Measurements from ENCODE around the gene TWSG1. TPM values are rescaled to one million over a fixed set of nuclear protein-coding genes. Genes with fewer than 3 reads are reported as not detected.

Gene TWSG1
- total RNA-seq, 1 donor from 2014 or later: 37.6 TPM

DNA sequence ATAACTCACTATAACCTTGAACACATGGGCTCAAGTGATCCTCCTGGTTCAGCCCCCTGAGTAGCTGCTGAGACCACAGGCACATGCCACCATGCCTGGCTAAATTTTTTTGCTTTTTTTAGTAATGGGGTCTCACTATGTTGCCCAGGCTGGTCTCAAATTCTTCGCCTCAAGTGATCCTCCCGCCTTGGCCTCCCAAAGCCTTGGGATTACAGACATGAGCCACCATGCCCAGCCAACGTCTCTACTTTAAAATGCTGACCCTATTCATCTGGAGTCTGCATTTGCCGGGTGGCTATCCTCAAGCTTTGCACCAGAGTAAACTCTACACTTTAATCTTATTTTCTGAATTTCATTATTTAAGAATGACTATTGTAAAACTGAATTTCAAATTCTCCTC is 103.1 kb downstream of the TWSG1 start:
- no peaks in the 10 kb centered on the region for H3K36me3 ChIP-seq
- no peaks in the 10 kb centered on the region for H3K4me1 ChIP-seq
- ATAC-seq (no peak), DNase-seq (no peak)
- intact Hi-C loops (cut with DNase I): no loop called here
- H3K27ac ChIP-seq: no peak overlapping the region
- no peaks in the 10 kb centered on the region for H3K9me3 ChIP-seq
- H3K27me3 ChIP-seq: no peaks in the 10 kb centered on the region
- H3K4me3 ChIP-seq: no peak overlapping the region
- TF ChIP-seq, protein P1, sequence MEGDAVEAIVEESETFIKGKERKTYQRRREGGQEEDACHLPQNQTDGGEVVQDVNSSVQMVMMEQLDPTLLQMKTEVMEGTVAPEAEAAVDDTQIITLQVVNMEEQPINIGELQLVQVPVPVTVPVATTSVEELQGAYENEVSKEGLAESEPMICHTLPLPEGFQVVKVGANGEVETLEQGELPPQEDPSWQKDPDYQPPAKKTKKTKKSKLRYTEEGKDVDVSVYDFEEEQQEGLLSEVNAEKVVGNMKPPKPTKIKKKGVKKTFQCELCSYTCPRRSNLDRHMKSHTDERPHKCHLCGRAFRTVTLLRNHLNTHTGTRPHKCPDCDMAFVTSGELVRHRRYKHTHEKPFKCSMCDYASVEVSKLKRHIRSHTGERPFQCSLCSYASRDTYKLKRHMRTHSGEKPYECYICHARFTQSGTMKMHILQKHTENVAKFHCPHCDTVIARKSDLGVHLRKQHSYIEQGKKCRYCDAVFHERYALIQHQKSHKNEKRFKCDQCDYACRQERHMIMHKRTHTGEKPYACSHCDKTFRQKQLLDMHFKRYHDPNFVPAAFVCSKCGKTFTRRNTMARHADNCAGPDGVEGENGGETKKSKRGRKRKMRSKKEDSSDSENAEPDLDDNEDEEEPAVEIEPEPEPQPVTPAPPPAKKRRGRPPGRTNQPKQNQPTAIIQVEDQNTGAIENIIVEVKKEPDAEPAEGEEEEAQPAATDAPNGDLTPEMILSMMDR (IDR thresholded peaks at IDR 0.05): no peak

DNA sequence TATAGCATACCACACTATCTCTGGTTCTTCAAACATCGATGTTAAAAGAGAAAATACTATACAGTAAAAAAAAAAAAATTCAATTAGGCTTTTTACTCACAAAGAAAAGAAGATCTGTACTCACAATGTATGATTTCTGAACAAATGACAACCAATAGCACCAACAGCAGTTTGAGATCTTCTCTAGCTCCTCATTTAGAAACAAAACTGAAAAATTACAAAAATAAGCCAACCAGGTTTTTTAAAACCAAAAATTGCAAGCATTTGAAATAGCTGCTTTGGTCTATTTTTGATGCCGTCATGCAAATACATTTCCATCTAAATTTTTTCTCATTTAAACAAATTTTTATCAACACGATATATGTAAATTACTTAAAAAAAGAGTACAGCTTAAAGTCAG is 106.5 kb downstream of the TWSG1 start:
- ATAC-seq: no peak
- TF ChIP-seq, protein P1 (IDR thresholded peaks at IDR 0.05): no peak
- intact Hi-C loops (cut with DNase I): no loop called here
- DNase-seq: no peak
- no peaks in the 10 kb centered on the region for H3K4me1 ChIP-seq
- H3K27me3 ChIP-seq: no peaks in the 10 kb centered on the region
- no peak overlapping the region for H3K27ac ChIP-seq
- H3K36me3 ChIP-seq: no peaks in the 10 kb centered on the region
- H3K4me3 ChIP-seq: no peak overlapping the region
- H3K9me3 ChIP-seq: no peaks in the 10 kb centered on the region

DNA sequence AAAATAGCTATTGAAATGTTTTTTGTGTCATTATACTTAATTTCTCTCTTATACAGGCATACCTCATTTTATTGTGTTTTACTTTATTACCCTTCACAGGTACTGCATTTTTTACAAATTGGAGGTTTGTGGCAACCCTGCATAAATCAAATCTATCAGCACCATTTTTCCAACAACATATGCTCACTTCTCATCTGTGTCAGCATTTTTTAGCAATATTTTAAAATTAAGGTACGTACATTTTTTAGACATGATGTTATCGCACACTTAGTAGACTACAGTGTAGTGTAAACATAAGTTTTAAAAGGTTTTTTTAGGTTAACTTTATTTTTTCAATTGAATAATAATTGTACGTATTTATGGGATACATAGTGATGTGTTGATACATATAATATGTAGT is 110.0 kb downstream of the TWSG1 start:
- ATAC-seq: no peak
- TF ChIP-seq, protein P1 (IDR thresholded peaks at IDR 0.05): no peak
- no peaks in the 10 kb centered on the region for H3K9me3 ChIP-seq

DNA sequence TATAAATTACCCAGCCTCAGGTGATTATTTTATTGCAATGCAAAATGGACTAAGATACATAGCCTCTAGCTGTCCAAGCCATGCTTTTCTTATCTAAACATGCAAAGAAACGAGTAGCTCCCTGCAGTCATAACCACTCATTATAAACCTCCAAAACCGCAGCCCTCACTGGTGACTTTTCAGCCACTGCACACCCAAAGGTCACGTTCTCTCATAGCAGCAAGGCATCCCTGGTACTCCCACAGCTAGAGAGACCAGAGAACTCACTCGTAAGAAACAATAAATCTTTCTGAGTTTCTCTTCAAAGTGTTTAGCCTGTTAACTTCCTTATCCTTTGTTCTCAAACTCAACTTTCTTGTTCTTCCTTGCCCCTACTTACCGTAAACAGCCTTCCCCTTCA is 112.3 kb downstream of the TWSG1 start:
- H3K27me3 ChIP-seq: no peaks in the 10 kb centered on the region
- no peaks in the 10 kb centered on the region for H3K4me1 ChIP-seq
- ATAC-seq (no peak), DNase-seq (no peak)
- H3K9me3 ChIP-seq: no peaks in the 10 kb centered on the region
- intact Hi-C loops (cut with DNase I): no loop called here
- TF ChIP-seq, protein P1 (IDR thresholded peaks at IDR 0.05): no peak
- H3K4me3 ChIP-seq: no peak overlapping the region
- H3K27ac ChIP-seq: no peak overlapping the region
- H3K36me3 ChIP-seq: no peaks in the 10 kb centered on the region

More for the DNA sequence above, 110.0 kb downstream of the TWSG1 start:
- Histone ChIP-seq H3K27ac (no peak overlapping the region), H3K4me3 (no peak overlapping the region), H3K36me3 (no peaks in the 10 kb centered on the region), H3K27me3 (no peaks in the 10 kb centered on the region), H3K4me1 (no peaks in the 10 kb centered on the region)
- DNase-seq: no peak
- intact Hi-C loops (cut with DNase I): no loop called here

DNA sequence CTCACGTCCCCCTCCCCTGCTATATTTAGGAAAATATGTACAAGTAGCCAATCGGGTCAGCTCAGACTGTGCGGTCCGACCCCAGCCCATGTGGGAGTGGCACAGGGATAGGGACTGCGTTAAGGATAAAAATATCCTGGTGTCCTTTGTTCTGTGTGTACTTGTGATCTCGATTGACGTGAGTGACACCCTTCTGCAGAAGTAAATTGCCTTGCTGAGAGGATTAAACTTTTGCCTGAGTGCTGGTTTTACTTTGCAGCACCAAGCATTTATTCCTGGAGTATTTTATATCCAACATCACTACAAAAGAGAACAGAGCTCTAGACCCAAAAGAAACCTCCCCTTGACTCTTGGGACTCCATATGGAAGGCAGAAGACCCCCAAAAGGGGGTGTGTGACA is 112.8 kb downstream of the TWSG1 start:
- H3K4me1 ChIP-seq: no peaks in the 10 kb centered on the region
- no peak overlapping the region for H3K4me3 ChIP-seq
- H3K9me3 ChIP-seq: no peaks in the 10 kb centered on the region
- no peaks in the 10 kb centered on the region for H3K27me3 ChIP-seq
- ATAC-seq (no peak), DNase-seq (no peak)
- no peaks in the 10 kb centered on the region for H3K36me3 ChIP-seq
- TF ChIP-seq, protein P1 (IDR thresholded peaks at IDR 0.05): no peak
- H3K27ac ChIP-seq: no peak overlapping the region
- intact Hi-C loops (cut with DNase I): no loop called here
